ENCODE measurements around the gene PCNX2.

- TF ChIP-seq, protein P1, sequence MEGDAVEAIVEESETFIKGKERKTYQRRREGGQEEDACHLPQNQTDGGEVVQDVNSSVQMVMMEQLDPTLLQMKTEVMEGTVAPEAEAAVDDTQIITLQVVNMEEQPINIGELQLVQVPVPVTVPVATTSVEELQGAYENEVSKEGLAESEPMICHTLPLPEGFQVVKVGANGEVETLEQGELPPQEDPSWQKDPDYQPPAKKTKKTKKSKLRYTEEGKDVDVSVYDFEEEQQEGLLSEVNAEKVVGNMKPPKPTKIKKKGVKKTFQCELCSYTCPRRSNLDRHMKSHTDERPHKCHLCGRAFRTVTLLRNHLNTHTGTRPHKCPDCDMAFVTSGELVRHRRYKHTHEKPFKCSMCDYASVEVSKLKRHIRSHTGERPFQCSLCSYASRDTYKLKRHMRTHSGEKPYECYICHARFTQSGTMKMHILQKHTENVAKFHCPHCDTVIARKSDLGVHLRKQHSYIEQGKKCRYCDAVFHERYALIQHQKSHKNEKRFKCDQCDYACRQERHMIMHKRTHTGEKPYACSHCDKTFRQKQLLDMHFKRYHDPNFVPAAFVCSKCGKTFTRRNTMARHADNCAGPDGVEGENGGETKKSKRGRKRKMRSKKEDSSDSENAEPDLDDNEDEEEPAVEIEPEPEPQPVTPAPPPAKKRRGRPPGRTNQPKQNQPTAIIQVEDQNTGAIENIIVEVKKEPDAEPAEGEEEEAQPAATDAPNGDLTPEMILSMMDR (IDR thresholded peaks at IDR 0.05), result no peak
- TF ChIP-seq POLR2AphosphoS5 (IDR thresholded peaks at IDR 0.05), result no peak
- no peak for TF ChIP-seq POLR2A (IDR thresholded peaks at IDR 0.05)
These were observed 38.7 kb downstream of the PCNX2 start for GRCh38 chr1:233256789-233257188.

All from prostate gland (tissue), 2 donors.